Right kidney (tissue), 1 donor: ENCODE data around the gene SLC25A24.
"Not testable (repeated sequence)": the region's sequence is repeated elsewhere in the genome, so short reads cannot be mapped to it uniquely, and the experiment has no call there.

Experiments used
- DNase-seq: peaks from one replicate; pipeline ENCODE4 v3.0.0-alpha.2; 2016

Gene SLC25A24

DNA sequence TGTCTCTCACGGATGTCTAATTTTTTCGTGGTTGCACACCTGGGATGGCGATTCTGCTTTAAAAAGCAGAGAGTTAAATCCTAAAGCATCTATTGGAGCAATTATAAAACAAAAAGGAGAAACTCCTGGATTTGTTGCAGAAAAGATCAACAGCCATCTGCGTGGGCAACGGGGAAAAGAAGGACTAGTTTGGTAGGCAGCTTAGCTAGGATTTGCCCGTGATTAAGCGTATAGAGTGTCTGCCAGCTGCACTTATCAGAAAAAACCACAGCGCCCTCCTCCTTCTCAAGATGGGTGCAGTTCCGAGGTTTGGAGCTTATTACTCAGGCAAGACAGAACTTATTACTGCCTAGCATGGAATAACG is 526 bp upstream of the SLC25A24 start:
- DNase-seq: no peak

- no peak for DNase-seq
Measured at GRCh38 chr1:108199201-108199691, 897 bp downstream of the SLC25A24 start.

- DNase-seq: no peak
Measured at GRCh38 chr1:108194051-108194450, 6.1 kb downstream of the SLC25A24 start.

GRCh38 chr1:108193333-108193732 is 6.8 kb downstream of the SLC25A24 start:
- no peak for DNase-seq

- no peak for DNase-seq
Measured at GRCh38 chr1:108192581-108192980, 7.6 kb downstream of the SLC25A24 start.

DNA sequence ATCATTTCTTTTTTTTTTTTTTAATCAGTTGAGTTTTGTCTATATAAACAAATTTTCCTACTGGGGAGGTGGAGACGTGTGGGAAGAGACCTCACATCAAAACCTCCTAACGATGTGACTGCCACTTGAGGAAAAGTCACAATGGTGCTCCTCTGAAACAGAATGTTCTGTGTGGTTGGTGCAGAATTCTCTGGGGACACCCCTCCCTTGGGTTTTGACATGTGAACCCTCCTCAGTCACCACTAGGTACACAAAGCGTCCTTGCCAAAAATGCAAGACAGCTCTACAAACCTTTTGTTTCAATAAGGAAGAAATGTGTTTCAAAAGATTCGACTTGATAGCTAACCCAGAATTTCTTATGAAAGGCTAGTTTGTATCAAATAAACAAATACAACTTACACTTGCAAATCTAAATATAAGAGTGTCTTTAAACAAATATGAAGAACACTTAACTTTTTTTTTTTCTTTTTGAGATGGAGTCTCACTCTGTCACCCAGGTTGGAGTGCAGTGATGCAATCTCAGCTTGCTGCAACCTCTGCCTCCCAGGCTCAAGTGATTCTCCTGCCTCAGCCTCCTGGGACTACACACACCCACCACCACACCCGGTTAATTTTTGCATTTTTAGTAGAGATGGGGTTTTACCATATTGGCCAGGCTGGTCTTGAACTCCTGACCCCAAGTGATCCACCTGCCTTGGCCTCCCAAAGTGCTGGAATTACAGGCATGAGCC is 9.3 kb downstream of the SLC25A24 start:
- DNase-seq: no peak

DNA sequence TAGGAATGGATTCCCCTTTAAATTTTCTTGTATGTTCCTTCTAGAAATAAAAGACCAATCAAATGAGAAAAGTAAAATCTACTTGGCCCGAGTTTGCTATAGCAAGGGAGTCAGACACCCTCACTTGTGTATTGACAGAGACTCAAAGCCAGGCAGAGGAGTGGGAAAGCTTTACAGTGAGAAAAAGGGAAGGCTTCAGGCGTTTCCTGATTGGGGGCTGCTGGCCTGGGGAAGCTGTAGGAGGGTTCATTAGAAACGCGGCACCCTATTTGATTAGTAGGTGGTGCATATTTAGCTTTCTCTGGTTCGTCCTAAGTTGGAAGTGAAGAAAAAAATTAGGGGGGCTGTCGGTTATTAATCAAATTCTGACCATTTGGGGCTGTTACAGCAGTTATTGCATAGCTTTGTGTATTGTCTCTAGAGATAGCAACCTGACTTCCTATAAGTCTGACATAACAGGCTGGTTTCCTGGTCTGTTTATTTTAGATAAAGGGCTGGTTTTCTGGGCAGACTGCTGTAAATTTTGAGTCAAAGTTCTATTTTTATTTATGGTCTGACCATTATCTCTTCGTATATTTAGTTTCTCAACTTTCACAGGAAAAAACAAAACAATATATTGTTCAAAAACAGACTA is 10.0 kb downstream of the SLC25A24 start:
- DNase-seq: no peak

DNA sequence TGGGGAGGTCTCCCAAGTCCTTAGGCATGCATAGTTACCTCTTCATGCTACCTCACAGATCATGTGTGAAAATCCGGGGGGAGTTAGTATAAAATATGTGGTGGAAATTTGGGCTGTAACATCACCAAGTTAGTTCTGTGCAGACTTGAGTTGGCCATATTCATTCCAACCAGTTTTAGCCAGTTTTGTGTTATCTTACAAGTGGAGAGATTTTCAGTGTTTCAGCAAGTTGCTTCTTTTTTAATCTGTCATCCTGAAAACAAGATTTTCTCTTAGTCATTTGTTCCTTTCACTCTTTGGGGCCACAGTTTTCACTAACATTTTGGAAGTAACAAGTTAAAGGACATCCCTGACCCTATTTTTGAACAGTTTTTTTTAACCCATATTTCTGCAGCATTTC is 11.3 kb downstream of the SLC25A24 start:
- no peak for DNase-seq

DNA sequence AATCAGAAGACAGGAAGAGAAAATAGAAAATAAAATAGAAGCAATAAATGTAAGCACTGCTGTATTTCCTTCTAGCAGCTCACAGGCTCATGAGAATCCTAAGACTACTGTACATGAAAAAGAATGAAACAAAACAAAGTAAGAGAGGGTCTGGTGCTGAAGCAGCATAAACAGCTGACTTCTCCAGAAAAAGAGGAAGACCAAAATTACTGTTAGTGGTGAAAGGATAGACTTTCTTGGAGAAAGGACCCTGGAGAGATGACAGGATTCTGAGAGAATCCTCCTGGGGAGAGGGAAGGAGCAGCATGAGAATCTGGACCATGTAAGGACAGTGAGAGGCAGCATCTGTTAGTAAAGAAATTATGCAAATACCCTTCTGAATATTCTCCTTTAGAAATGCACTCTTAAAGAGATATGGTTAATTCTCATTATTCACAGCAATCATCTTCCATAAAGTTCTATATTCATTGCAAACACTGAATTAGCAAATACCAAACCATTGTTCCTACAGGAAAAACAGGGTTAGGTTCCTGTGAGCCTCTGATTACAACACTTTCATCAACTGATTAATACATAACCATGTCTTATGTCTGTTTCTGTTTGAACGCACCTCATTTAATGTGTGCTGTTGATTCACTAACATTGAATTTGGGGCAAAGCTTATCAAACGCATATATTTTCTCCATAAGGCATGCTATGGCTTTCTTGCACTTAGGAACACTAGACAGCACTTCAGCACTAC is 17.0 kb downstream of the SLC25A24 start:
- DNase-seq: no peak

GRCh38 chr1:108179018-108179417 is 21.1 kb downstream of the SLC25A24 start:
- no peak for DNase-seq

DNA sequence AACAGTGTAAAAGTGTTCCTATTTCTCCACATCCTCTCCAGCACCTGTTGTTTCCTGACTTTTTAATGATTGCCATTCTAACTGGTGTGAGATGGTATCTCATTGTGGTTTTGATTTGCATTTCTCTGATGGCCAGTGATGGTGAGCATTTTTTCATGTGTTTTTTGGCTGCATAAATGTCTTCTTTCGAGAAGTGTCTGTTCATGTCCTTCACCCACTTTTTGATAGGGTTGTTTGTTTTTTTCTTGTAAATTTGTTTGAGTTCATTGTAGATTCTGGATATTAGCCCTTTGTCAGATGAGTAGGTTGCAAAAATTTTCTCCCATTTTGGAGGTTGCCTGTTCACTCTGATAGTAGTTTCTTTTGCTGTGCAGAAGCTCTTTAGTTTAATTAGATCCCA is 37.7 kb downstream of the SLC25A24 start:
- not testable (repeated sequence) for DNase-seq

- DNase-seq: not testable (repeated sequence)
Measured at GRCh38 chr1:108159951-108160350, 40.2 kb downstream of the SLC25A24 start.

DNA sequence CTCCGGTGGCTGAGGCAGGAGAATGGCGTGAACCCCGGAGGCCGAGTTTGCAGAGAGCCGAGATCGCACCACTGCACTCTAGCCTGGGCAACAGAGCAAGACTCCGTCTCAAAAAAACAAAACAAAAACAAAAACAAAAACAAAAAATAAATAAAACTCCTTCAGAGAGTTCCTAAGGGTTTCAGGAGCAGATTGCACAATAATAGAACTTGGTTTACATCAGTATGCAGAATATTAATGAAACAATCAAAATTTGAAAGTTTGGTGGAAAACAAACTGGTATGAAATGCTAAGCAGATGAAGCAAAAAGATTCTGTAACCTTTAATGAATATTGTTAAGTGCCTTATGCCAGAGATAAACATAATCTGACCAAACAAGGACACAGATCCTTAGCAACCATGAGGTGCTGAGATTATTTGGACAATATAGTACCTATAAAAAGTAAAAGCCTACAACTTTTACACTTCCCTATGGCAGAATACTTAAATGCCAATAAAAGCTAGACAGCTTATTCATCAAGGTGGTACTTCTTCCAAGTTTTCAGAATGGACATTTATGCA is 41.2 kb downstream of the SLC25A24 start:
- DNase-seq: no peak

GRCh38 chr1:108154314-108154713 is 45.8 kb downstream of the SLC25A24 start:
- DNase-seq: no peak

- no peak for DNase-seq
Measured at GRCh38 chr1:108152782-108153222, 47.3 kb downstream of the SLC25A24 start.

- no peak for DNase-seq
Measured at GRCh38 chr1:108151548-108151947, 48.6 kb downstream of the SLC25A24 start.

- DNase-seq: no peak
Measured at GRCh38 chr1:108149796-108150467, 50.2 kb downstream of the SLC25A24 start.

- DNase-seq: not testable (repeated sequence)
Measured at GRCh38 chr1:108144569-108144968, 55.6 kb downstream of the SLC25A24 start.

- no peak for DNase-seq
Measured at GRCh38 chr1:108142773-108143394, 57.3 kb downstream of the SLC25A24 start.

- DNase-seq: no peak
Measured at GRCh38 chr1:108142258-108142657, 57.9 kb downstream of the SLC25A24 start.

GRCh38 chr1:108141621-108142020 is 58.5 kb downstream of the SLC25A24 start:
- DNase-seq: no peak

- DNase-seq: no peak
Measured at GRCh38 chr1:108140936-108141335, 59.2 kb downstream of the SLC25A24 start.
